Mesenchymal stem cell (in vitro differentiated cells and primary cell): ENCODE measurements around the gene BRMS1L. TPM values are rescaled to one million over a fixed set of nuclear protein-coding genes. Genes with fewer than 3 reads are reported as not detected.
"Not testable (repeated sequence)": the region's sequence is repeated elsewhere in the genome, so short reads cannot be mapped to it uniquely, and the experiment has no call there.

Experiments
- DNase-seq: peaks from one replicate; pipeline ENCODE4 v3.0.0-alpha.2; 2013
- H2AFZ ChIP-seq: one replicate; pipeline ENCODE4 v1.6.1; 2013; ENCODE audit warnings: low read depth, mild to moderate bottlenecking, control low read depth, inconsistent platforms, low read length, moderate library complexity
- H2AK5ac ChIP-seq: 2 replicates; pipeline ENCODE4 v1.6.1; 2013; ENCODE audit warnings: low read length, moderate library complexity, mild to moderate bottlenecking, inconsistent platforms; ENCODE audit not compliant: severe bottlenecking
- H2BK120ac ChIP-seq: one replicate; pipeline ENCODE4 v1.6.1; 2013; ENCODE audit warnings: low read depth, mild to moderate bottlenecking, inconsistent platforms, low read length, moderate library complexity
- H2BK12ac ChIP-seq, 2 experiments: one replicate each; pipeline ENCODE4 v1.6.1; 2013; ENCODE audit warnings: inconsistent platforms in 2 of 2, low read length in 2 of 2, mild to moderate bottlenecking in 2 of 2, moderate library complexity in 2 of 2, control low read depth in 1 of 2
- H2BK15ac ChIP-seq: one replicate; pipeline ENCODE4 v1.6.1; 2013; ENCODE audit warnings: mild to moderate bottlenecking, low read depth, inconsistent platforms; ENCODE audit not compliant: poor library complexity, severe bottlenecking
- H2BK5ac ChIP-seq: 2 replicates; pipeline ENCODE4 v1.6.1; 2013; ENCODE audit warnings: low read depth, mild to moderate bottlenecking, low read length, control low read depth, inconsistent platforms; ENCODE audit not compliant: poor library complexity, severe bottlenecking
- H3K14ac ChIP-seq, 2 experiments: one replicate each; pipeline ENCODE4 v1.6.1; 2013; ENCODE audit warnings: inconsistent platforms in 2 of 2, low read length in 2 of 2, control low read depth in 1 of 2, mild to moderate bottlenecking in 1 of 2, moderate library complexity in 1 of 2
- H3K18ac ChIP-seq, 2 experiments: one replicate each; pipeline ENCODE4 v1.6.1; 2013; ENCODE audit warnings: inconsistent platforms in 2 of 2, low read length in 2 of 2, control low read depth in 1 of 2, low read depth in 1 of 2, mild to moderate bottlenecking in 1 of 2
- H3K23ac ChIP-seq, 2 experiments: one replicate each; pipeline ENCODE4 v1.6.1; 2013; ENCODE audit warnings: inconsistent platforms in 2 of 2, low read length in 2 of 2, mild to moderate bottlenecking in 2 of 2, moderate library complexity in 2 of 2, control low read depth in 1 of 2
- H3K27ac ChIP-seq: 2 replicates; pipeline ENCODE4 v1.5.1; 2013; ENCODE audit warnings: mild to moderate bottlenecking, moderate library complexity, low read length, control low read depth, inconsistent platforms; ENCODE audit not compliant: poor library complexity, severe bottlenecking
- H3K27me3 ChIP-seq, 2 experiments: 2 replicates each; pipeline versions ENCODE4 v1.6.1 to v1.7.0; 2013; ENCODE audit warnings: low read length in 2 of 2, mild to moderate bottlenecking in 2 of 2, moderate library complexity in 2 of 2, control low read depth in 1 of 2, inconsistent platforms in 1 of 2; ENCODE audit not compliant: control insufficient read depth in 1 of 2, insufficient read depth in 1 of 2
- H3K36me3 ChIP-seq, 2 experiments: 2 replicates each; pipeline versions ENCODE4 v1.6.1 to v1.7.0; 2013; ENCODE audit warnings: low read length in 2 of 2, control low read depth in 1 of 2, inconsistent platforms in 1 of 2, low read depth in 1 of 2, mild to moderate bottlenecking in 1 of 2; ENCODE audit not compliant: insufficient read depth in 2 of 2, control insufficient read depth in 1 of 2
- H3K4ac ChIP-seq, 2 experiments: one replicate each; pipeline ENCODE4 v1.6.1; 2013; ENCODE audit warnings: inconsistent platforms in 2 of 2, low read length in 2 of 2, mild to moderate bottlenecking in 2 of 2, moderate library complexity in 2 of 2, control low read depth in 1 of 2, low read depth in 1 of 2
- H3K4me1 ChIP-seq: 2 replicates; pipeline ENCODE4 v1.6.1; 2013; ENCODE audit warnings: low read depth, low read length, control low read depth; ENCODE audit not compliant: control insufficient read depth, insufficient read depth
- H3K4me2 ChIP-seq: 2 replicates; pipeline ENCODE4 v1.6.1; 2013; ENCODE audit warnings: low read length, mild to moderate bottlenecking, inconsistent platforms; ENCODE audit not compliant: poor library complexity, severe bottlenecking
- H3K4me3 ChIP-seq, 2 experiments: 2 replicates each; pipeline versions ENCODE4 v1.5.1 to v1.7.0; 2013; ENCODE audit warnings: low read length in 2 of 2, mild to moderate bottlenecking in 2 of 2, control low read depth in 1 of 2, low read depth in 1 of 2; ENCODE audit not compliant: insufficient read depth in 1 of 2
- H3K79me1 ChIP-seq: replicated peaks from 2 replicates; pipeline ENCODE4 v1.6.1; 2013; ENCODE audit warnings: mild to moderate bottlenecking, control low read depth, low read length, inconsistent platforms; ENCODE audit not compliant: poor library complexity, severe bottlenecking
- H3K9ac ChIP-seq: 2 replicates; pipeline ENCODE4 v1.7.0; 2013; ENCODE audit warnings: mild to moderate bottlenecking, low read length, moderate library complexity
- H3K9me3 ChIP-seq: 2 replicates; pipeline ENCODE4 v1.7.0; 2013; ENCODE audit warnings: mild to moderate bottlenecking, low read length; ENCODE audit not compliant: control insufficient read depth
- H4K8ac ChIP-seq: one replicate; pipeline ENCODE4 v1.6.1; 2013; ENCODE audit warnings: inconsistent platforms, mild to moderate bottlenecking, low read length, moderate library complexity
- H4K91ac ChIP-seq: one replicate; pipeline ENCODE4 v1.6.1; 2013; ENCODE audit warnings: mild to moderate bottlenecking, low read length, inconsistent platforms
- WGBS: methylation state at CpG from one replicate; pipeline ENCODE4 v1.1.7; 2013; ENCODE audit warnings: mixed read lengths; 5-methylcytosine and 5-hydroxymethylcytosine counted together
- polyA plus RNA-seq, 2 experiments: library from polyadenylated mRNA; stranded (reverse); fragments of 200-250 nt; gene quantifications; one replicate each; pipeline ENCODE4 v1.2.3, GENCODE V29; 2013

The BRMS1L gene
- 8.8 TPM for polyA plus RNA-seq (2013, experiment 1 of 2)
- 9.8 TPM for polyA plus RNA-seq (2013, experiment 2 of 2)

DNA sequence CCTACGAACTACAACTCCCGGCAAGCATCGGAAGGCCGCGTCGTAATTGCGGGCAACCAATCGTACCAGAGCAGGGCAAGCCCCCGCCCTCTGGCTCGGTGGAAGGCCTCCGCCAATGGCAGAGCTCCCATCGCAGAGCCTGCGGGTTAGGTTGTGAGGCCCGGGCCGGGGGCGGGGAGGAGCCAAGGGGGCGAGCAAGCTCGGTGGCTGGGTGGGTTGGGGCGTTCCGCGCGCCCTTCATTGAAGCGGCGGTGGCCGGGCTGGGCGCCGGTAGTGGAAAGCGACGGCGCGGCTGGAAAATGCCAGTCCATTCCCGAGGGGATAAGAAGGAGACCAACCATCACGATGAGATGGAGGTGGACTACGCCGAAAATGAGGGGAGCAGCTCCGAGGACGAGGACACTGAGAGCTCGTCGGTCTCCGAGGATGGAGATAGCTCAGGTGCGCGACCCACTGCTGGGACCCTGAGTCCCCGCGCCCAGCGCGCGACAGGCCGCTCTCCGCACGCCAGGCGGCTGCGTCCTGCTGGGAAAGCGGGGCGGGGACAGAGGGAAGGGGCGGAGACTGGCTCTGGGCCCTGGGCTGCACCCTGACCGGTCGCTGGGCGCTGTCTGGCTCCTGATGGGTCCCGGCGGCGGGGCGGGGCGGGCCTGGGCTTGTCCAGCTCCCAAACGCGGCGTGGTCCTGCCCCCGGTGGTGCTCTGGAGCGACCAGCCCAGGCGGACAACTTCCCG lies at the start of gene BRMS1L:
BRMS1L (plus strand) TSS at position 121 of the 734 bp plus-strand sequence; CDS start at position 300, 179 bp downstream.
- peak within 1 kb of the TSS; percentile 60 for H4K91ac ChIP-seq
- WGBS: under 1% methylated on average over 70 of the region's 70 CpGs
- DNase-seq: peak; percentile 99
- peak within 1 kb of the TSS; percentile 88 for H3K27ac ChIP-seq
- peak within 1 kb of the TSS; percentile 73 for H2BK5ac ChIP-seq
- H3K14ac ChIP-seq: peak within 1 kb of the TSS in 1 of 2 experiments; percentile 56
- H3K36me3 ChIP-seq: peaks cover 0 to 2% of the 10 kb centered on the region in 2 experiments
- peak within 1 kb of the TSS; percentile 79 to 82 for H3K18ac ChIP-seq
- H3K4me3 ChIP-seq: peak within 1 kb of the TSS; percentile 86 to 97
- H2BK15ac ChIP-seq: peak within 1 kb of the TSS; percentile 66
- H3K9me3 ChIP-seq: no peaks in the 10 kb centered on the region
- H2AK5ac ChIP-seq: no peak within 1 kb of the TSS
- peaks cover 9% of the 10 kb centered on the region for H3K79me1 ChIP-seq
- H2BK12ac ChIP-seq: no peak within 1 kb of the TSS
- H2AFZ ChIP-seq: peak within 1 kb of the TSS; percentile 90
- no peaks in the 10 kb centered on the region for H3K27me3 ChIP-seq
- H3K23ac ChIP-seq: peak within 1 kb of the TSS in 1 of 2 experiments; percentile 34
- no peaks in the 10 kb centered on the region for H3K4me1 ChIP-seq
- peak within 1 kb of the TSS; percentile 6 for H2BK120ac ChIP-seq
- peak within 1 kb of the TSS; percentile 86 for H3K4me2 ChIP-seq
- peak within 1 kb of the TSS; percentile 16 to 90 for H3K4ac ChIP-seq
- H4K8ac ChIP-seq: peak within 1 kb of the TSS; percentile 82
- peak within 1 kb of the TSS; percentile 98 for H3K9ac ChIP-seq

DNA sequence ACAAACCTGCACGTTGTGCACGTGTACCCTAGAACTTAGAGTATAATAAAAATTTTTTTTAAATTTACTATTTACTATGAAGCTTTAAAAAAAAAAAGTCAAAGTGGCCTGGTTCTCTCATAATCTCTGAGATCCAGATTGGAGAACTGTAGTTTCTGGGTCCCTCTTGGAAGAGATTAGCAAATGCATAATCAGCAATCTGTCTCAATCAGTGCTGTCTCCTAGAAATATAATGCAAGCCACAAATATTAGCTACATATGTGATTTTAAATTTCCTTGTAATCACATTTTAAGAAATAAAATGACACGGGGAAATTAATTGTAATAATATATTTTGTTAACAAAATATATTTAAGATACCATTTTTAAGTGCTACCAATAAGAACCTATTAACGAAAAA lies 49.3 kb upstream of the BRMS1L start:
- no peaks in the 10 kb centered on the region for H3K27me3 ChIP-seq
- no CpG with 5 or more reads among the region's 4 CpGs for WGBS
- no peak overlapping the region for H2AK5ac ChIP-seq
- no peak overlapping the region for H3K14ac ChIP-seq
- H2BK12ac ChIP-seq: no peak overlapping the region
- H3K4me2 ChIP-seq: no peak overlapping the region
- no peak overlapping the region for H3K4ac ChIP-seq
- H3K9me3 ChIP-seq: peaks cover 9% of the 10 kb centered on the region
- no peak for DNase-seq
- H4K91ac ChIP-seq: no peak overlapping the region
- no peak overlapping the region for H2AFZ ChIP-seq
- no peak overlapping the region for H3K23ac ChIP-seq
- H3K4me3 ChIP-seq: no peak overlapping the region
- no peak overlapping the region for H2BK15ac ChIP-seq
- no peak overlapping the region for H2BK120ac ChIP-seq
- H3K79me1 ChIP-seq: peaks cover 14% of the 10 kb centered on the region
- peaks cover 0 to 6% of the 10 kb centered on the region in 2 experiments for H3K36me3 ChIP-seq
- no peak overlapping the region for H2BK5ac ChIP-seq
- H3K27ac ChIP-seq: no peak overlapping the region
- no peak overlapping the region for H3K18ac ChIP-seq
- H3K4me1 ChIP-seq: no peaks in the 10 kb centered on the region
- no peak overlapping the region for H3K9ac ChIP-seq
- no peak overlapping the region for H4K8ac ChIP-seq

GRCh38 chr14:35777550-35777949 lies 48.6 kb upstream of the BRMS1L start:
- not testable (repeated sequence) for H3K4me2 ChIP-seq, H3K36me3 ChIP-seq, H3K27ac ChIP-seq, H3K4me1 ChIP-seq, H3K4ac ChIP-seq, H2AK5ac ChIP-seq, H4K91ac ChIP-seq, DNase-seq, H2BK15ac ChIP-seq, H4K8ac ChIP-seq, H2BK12ac ChIP-seq, H3K4me3 ChIP-seq, H2BK5ac ChIP-seq, H3K14ac ChIP-seq, H3K27me3 ChIP-seq, H3K9ac ChIP-seq, H3K23ac ChIP-seq, H2BK120ac ChIP-seq, H3K18ac ChIP-seq, H2AFZ ChIP-seq
- 96% methylated on average over 4 of the region's 5 CpGs for WGBS
- Histone ChIP-seq H3K79me1 (peaks cover 14% of the 10 kb centered on the region), H3K9me3 (peaks cover 14% of the 10 kb centered on the region)

DNA sequence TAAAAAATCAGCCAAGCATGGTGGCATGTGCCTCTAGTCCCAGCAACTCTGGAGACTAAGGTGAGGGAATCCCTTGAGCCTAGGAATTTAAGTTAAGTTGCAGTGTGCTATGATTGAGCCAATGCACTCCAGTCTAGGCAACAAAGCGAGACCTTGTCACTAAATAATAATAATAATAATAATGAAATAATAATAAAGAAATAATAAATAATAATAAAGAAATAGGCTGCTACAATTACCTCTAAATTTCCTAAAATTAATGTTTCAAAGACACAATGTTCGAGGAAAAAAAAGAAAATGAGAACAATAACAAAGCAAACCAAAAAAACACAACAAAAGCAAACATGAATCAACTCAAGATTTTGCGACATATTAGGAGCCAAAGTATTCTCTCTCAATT lies 46.8 kb upstream of the BRMS1L start:
- Histone ChIP-seq H3K27ac (no peak overlapping the region), H2BK5ac (no peak overlapping the region), H2AK5ac (no peak overlapping the region)

More for the DNA sequence above, 46.8 kb upstream of the BRMS1L start:
- 95% methylated on average over 2 of the region's 3 CpGs for WGBS
- no peak overlapping the region for H3K4ac ChIP-seq
- no peaks in the 10 kb centered on the region for H3K4me1 ChIP-seq
- H3K36me3 ChIP-seq: peaks cover 0 to 3% of the 10 kb centered on the region in 2 experiments
- H2BK12ac ChIP-seq: no peak overlapping the region
- H3K14ac ChIP-seq: no peak overlapping the region
- DNase-seq: no peak
- no peak overlapping the region for H2BK15ac ChIP-seq
- H3K79me1 ChIP-seq: peaks cover 13% of the 10 kb centered on the region
- no peak overlapping the region for H3K23ac ChIP-seq
- H3K4me3 ChIP-seq: no peak overlapping the region
- peaks cover 14% of the 10 kb centered on the region for H3K9me3 ChIP-seq
- H2AFZ ChIP-seq: no peak overlapping the region
- no peaks in the 10 kb centered on the region for H3K27me3 ChIP-seq
- H2BK120ac ChIP-seq: no peak overlapping the region
- H3K4me2 ChIP-seq: no peak overlapping the region
- H4K8ac ChIP-seq: no peak overlapping the region
- no peak overlapping the region for H4K91ac ChIP-seq
- H3K18ac ChIP-seq: no peak overlapping the region
- no peak overlapping the region for H3K9ac ChIP-seq
